Right forelimb (tissue), 1 donor: Measurements from ENCODE around the gene HS2ST1.
"Not testable (repeated sequence)": the region's sequence is repeated elsewhere in the genome, so short reads cannot be mapped to it uniquely, and the experiment has no call there.

Source experiments
- DNase-seq: peaks from one replicate; pipeline ENCODE4 v3.0.0-alpha.2; 2018

Gene HS2ST1

GRCh38 chr1:87028576-87028975 is 114.1 kb downstream of the HS2ST1 start:
- no peak for DNase-seq

GRCh38 chr1:87030740-87031690 is 116.6 kb downstream of the HS2ST1 start:
- no peak for DNase-seq

GRCh38 chr1:87034351-87034750 is 119.9 kb downstream of the HS2ST1 start:
- DNase-seq = no peak

GRCh38 chr1:87039096-87039495 is 124.7 kb downstream of the HS2ST1 start:
- no peak for DNase-seq

GRCh38 chr1:87042111-87042811 is 127.8 kb downstream of the HS2ST1 start:
- DNase-seq = no peak

- no peak for DNase-seq
Measured at GRCh38 chr1:87044424-87044823, 130.0 kb downstream of the HS2ST1 start.

- no peak for DNase-seq
Measured at GRCh38 chr1:87044840-87045239, 130.4 kb downstream of the HS2ST1 start.

GRCh38 chr1:87045761-87046304 is 131.4 kb downstream of the HS2ST1 start:
- DNase-seq = no peak

GRCh38 chr1:87046951-87047350 is 132.5 kb downstream of the HS2ST1 start:
- DNase-seq = no peak

- DNase-seq = no peak
Measured at GRCh38 chr1:87048237-87048636, 133.8 kb downstream of the HS2ST1 start.

- no peak for DNase-seq
Measured at GRCh38 chr1:87051965-87052364, 137.5 kb downstream of the HS2ST1 start.

- DNase-seq = no peak
Measured at GRCh38 chr1:87052400-87052799, 138.0 kb downstream of the HS2ST1 start.

GRCh38 chr1:87052961-87053360 is 138.5 kb downstream of the HS2ST1 start:
- DNase-seq = no peak

- no peak for DNase-seq
Measured at GRCh38 chr1:87053446-87053845, 139.0 kb downstream of the HS2ST1 start.

- DNase-seq = no peak
Measured at GRCh38 chr1:87056974-87057373, 142.5 kb downstream of the HS2ST1 start.

GRCh38 chr1:87058343-87058649 is 143.9 kb downstream of the HS2ST1 start:
- DNase-seq = no peak

GRCh38 chr1:87061742-87062156 is 147.3 kb downstream of the HS2ST1 start:
- no peak for DNase-seq

- no peak for DNase-seq
Measured at GRCh38 chr1:87062687-87063086, 148.3 kb downstream of the HS2ST1 start.

GRCh38 chr1:87064309-87064708 is 149.9 kb downstream of the HS2ST1 start:
- no peak for DNase-seq

GRCh38 chr1:87064986-87065385 is 150.6 kb downstream of the HS2ST1 start:
- DNase-seq = no peak

GRCh38 chr1:87066708-87067107 is 152.3 kb downstream of the HS2ST1 start:
- DNase-seq = not testable (repeated sequence)

- DNase-seq = no peak
Measured at GRCh38 chr1:87072411-87072810, 158.0 kb downstream of the HS2ST1 start.

GRCh38 chr1:87072904-87073303 is 158.5 kb downstream of the HS2ST1 start:
- DNase-seq = no peak
